ENCODE data around the gene FBF1.
"Not testable (repeated sequence)": the region's sequence is repeated elsewhere in the genome, so short reads cannot be mapped to it uniquely, and the experiment has no call there.

FBF1 gene

DNA sequence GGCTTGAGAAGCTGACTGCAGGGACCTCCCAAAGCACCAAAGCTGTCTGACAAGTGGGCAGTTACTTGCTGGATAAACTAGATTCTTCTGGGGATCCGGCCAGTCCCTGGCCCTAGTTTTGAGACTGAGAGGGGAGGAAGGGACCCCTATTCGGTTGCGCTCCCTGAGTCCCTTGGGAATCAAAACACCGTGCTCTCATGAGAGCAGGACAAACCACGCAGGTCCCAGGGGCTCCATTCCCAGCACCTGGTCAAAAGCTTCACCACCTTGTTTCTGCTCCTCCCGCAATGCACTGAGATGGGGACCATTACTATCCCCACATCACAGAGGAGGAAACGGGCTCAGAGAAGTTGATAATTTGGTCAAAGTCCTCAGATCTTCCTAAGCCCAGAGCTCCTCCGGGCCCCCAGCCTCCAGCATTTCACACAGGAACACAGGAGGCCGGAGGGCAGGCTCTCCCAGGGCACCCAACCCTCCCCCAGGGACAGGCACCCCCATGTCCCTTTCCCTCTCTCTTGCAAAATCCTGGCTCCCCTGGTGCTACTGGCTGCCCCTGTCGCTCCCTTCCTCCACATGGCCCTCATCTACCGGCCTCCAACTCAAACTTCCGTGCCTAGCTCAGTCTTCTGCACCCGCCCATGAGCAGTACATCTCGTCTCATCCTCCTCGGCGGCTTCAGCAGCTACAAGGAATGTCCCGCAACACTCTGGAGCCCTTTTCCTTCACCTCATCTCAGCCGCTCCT, 47.4 kb downstream of the FBF1 start:
- DNase-seq: no peak

DNA sequence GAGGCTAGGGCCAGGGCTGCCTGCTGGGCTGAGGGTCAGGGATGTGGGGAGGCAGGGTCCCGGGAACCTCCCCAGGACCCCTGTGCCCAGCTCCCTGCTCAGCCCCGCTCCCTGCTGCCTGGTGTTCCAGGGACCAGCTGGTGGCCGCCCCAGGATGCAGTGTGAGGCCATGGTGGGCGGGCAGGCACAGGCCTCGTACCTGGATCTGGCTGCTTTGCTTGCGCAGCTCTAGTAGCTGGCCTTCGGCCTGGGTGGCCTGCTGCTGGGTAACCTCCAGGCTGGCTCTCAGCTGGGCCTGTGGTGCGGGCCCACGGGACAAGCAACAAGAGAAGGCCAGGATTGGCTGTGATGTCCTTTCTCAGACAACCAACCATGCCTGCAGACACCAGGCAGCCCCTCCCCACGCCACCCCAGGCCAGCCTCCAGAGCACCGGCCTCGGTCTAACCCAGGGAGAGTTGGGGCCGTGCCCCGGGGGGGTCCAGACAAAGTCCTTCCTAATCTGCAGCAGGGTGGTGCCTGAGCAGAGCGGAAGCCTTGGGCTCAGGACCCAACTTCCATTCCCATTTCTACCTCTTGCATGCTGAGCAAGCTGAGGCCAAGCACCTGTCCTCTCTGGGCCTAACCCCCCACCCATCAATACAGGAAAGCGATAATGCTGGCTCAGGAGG, 48.2 kb downstream of the FBF1 start:
- DNase-seq: no peak

DNA sequence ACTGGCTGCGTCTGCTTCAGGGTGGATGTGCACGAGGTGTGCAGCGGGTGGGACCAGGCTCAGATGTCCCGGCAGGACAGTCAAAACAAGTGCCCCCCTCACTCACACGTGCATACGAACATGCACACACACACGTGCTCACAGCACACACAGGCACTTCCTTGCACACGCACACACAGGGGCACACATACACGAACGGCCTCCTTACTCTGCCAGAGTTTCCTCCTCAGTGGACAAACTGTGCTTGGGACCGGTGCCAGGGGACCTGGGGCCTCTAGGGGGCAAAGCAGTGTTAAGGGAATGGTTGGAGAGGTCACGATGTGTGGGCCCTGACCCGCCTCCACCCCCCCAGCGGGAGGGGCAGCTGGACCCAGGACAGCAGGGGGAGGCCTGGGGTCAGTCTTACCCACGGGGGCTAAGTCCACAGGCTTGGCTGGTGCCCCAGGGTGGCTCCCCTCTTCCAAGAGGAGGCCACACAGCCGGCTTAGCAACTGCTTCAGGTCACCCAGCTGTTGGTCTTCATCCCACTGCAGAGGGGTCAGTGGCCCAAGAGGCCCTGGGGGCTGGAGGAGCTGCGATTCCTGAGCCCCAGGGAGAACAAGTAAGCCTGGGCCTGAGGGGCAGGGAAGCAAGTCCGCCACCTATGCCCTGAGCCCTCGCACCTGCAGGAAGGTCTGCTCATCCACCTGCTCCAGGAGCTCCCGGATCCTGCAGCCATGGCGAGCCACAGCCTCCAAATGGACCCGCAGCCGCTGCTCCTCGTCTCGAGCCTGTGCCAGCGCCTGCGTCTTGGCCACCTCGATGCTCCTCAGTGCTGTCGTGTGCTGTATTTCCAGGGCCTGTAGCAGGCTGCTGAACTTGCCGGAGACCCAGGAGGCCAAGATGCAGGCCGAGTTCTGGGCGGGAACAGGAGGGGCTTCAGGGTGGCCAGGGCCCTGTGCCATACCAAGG, 49.0 kb downstream of the FBF1 start:
- no peak for DNase-seq

DNA sequence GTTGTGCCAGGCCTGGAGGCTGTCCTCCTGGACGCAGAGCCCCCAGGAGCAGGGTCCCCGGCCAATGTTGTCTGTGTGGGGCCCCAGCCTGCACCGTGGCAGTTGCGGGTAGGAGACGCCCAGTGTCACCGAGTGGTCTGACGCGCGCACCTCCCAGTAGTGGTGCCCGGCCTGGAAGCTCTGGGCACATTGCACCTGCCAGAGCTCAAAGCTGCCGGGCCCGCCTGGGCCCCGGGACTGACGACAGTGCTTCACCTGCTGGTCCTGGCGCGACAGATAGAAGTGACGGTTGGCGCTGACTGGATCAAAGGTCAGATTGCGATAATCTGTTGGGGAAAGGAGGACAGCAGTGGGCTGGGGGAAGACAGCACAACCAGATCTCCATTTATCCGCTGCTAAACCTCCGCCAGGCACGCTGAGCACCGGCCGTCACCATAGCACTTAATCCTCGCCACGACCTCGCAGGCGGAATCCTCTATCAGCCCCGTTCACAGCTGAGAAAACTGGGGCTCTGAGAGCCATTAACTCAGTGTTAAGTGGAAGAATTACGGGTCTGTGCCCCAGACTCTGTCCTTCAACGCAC, 49.7 kb downstream of the FBF1 start:
- DNase-seq: no peak

DNA sequence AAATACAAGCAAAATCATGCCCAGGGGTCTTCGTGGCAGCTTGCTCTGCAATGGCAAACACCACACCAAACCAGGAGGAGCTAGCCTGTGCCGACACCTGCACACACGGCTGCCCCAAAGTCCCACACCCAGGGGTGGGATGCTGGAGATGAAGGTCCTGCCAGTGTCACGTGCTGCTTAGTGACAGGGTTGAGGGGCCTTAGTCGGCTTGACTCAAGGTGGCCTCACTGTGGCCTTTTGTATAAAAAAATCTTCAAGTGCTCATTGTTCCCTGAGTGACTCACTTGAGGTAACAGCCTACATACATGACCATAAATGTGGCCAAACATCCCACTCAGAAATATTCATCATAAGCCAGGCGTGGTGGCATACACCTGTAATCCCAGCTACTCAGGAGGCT, 51.4 kb downstream of the FBF1 start:
- DNase-seq: no peak

DNA sequence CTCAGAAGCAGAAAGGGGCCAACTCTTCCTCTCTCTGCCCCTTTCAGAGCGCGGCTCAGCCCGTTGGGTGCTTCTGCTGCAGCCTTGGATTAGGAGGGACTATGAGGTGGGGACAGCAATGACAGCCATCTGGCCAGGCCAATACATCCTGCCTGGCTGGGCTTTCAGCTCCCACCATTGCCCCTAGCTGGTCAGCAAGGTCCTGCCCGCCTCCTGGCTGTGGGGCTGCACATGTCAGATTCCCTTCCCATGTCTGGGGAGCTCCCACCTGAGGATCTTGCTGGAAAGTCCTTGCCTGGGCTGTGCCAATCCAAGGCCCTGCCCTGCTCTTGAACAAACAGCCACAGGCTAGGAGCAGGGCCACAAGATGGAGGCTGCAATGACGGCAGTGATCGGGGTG, 52.4 kb downstream of the FBF1 start:
- no peak for DNase-seq

DNA sequence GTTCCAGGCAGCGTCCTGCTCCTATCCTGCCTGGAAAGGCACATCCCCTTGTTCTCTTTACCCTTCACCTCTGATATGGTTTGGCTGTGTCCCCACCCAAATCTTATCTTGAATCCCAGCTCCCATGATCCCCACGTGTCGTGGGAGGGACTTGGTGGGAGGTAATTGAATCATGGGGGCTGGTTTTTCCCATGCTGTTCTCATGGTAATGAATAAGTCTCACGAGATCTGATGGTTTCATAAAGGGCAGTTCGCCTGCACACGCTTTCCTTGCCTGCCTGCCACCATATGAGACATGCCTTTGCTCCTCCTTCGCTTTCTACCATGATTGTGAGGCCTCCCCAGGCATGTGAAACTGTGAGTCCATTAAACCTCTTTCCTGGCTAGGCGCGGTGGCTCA, 55.0 kb downstream of the FBF1 start:
- DNase-seq: not testable (repeated sequence)

DNA sequence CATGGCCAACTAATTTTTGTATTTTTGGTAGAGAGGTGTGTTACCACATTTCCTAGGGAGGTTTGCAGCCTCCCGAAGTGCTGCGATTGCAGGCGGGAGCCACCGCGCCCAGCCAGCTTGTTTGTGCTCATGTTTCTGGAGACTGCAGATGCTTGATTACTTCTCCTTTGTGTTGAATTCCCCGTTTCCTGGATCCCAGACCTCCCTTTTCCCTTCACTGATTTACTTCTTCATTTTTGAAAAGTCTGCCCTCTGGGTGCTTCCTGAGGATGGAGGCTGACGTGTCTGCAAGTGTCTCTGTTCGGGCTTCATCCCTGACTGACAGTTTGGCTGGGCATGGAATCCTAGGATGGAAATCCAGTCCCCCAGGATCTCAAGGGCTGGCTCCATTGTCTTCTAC, 55.4 kb downstream of the FBF1 start:
- no peak for DNase-seq

DNA sequence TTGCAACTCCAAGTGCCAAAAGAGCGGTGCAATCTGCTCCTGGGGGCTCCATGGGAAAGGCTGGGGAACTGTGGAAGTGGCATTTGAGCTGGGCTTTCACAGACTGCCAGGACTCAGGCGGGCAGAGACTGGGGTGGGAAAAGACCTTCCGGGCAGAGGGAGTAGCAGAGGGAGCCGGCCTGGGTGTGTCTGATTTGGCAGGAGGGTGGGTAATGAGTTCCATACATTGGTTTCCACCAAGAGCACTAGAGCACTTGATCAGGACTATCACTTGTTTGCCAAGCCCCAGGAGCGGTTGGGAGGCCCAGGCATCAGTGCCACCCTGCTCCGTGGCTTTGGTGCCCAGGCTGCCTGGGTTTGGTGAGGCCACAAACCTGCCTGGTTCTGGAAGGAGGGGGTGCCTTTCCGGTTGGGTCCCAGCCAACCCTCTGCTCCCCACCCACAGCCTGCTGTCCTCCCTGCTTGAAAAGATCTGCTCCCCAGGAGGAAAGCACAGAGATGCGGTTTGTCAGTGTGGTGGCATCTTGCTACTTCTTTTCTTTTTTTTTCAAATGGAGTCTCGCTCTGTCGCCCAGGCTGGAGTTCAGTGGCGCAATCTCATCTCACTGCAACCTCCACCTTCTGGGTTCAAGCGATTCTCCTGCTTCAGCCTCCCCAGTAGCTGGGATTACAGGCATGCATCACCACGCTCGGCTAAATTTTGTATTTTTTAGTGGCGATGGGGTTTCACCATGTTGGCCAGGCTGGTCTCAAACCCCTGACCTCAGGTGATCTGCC, 59.0 kb downstream of the FBF1 start:
- no peak for DNase-seq

DNA sequence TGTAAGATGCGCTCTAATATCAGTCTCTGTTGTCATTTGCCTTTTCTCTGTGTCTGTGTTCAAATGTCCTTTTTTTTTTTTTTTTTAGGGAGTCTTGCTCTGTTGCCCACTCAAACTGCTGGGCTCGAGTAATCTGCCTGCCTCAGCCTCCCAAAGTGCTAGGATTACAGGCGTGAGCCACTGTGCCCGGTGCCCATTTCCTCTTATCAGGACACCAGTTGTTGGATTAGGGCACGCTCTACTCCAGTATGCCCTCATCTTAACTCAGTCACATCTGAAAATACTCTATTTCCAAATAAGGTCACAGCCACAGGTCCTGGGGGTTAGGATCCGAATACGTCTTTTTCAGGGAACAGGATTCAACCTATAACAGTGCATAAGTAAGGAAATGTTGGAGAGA, 60.6 kb downstream of the FBF1 start:
- no peak for DNase-seq

DNA sequence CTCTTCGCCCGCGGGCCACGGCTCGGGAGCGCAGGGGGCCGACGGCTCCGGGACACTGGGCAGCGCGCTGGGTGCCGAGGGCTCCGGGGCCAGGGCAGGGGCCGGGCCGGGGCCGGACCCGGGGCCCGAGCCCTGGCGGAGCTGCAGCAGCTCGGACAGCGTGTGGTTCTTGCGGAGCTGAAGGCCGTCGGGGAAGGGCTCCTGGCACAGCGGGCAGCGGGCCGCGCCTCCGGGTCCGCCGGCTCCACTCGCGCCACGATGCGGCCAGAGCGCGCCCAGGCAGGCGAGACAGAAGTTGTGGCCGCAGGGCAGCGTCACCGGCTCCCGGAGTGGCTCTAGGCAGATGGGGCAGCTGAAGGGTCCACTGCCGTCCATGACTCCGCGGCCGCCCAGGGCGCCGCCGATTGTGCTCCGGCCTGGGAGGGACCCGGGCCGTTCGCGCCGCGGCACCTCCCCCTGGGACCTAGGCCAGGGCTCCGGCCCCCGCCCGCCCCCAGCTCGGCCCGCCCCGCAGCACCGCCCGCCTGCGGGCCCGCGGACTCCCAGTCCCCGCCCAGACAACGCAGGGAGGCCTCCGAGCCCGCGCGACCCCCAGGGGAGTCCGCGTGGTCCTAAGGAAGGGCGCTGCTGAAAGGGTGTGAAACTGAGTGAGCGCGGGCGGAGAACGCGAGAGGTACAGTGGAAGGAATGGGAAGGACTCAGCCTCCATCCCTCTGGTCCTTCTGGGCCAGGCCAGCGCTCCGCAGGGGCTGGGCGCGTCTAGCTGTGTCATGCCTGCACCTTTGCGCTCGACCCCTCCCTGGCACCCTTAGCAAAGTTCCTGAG, 62.5 kb downstream of the FBF1 start, which contains the start of gene TRIM47:
Gene TRIM47 (minus strand): TSS at position 408 of the 825 bp plus-strand sequence. CDS start 33 bp downstream, at position 375.
- no peak for DNase-seq

DNA sequence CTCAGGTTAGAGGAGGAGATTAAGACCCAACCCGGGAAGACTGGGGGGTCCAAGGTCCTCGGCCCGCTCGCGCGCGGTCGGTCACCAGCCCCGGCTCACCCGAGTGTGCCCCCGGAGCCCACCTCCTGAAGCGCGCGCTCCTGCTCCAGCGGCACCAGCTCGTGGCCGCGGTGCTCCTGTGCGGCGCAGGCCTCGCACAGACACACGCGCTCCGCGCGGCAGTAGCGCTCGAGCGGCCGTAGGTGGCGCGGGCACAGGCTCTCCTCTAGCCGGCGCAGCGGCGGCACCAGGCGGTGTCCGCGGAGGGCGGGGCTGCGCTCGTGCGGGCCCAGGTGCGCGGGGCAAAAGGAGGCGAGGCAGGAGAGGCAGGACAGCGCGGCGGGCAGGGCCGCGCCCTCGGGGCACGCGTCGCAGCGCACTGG, 63.1 kb downstream of the FBF1 start:
- DNase-seq: peak; percentile 27

DNA sequence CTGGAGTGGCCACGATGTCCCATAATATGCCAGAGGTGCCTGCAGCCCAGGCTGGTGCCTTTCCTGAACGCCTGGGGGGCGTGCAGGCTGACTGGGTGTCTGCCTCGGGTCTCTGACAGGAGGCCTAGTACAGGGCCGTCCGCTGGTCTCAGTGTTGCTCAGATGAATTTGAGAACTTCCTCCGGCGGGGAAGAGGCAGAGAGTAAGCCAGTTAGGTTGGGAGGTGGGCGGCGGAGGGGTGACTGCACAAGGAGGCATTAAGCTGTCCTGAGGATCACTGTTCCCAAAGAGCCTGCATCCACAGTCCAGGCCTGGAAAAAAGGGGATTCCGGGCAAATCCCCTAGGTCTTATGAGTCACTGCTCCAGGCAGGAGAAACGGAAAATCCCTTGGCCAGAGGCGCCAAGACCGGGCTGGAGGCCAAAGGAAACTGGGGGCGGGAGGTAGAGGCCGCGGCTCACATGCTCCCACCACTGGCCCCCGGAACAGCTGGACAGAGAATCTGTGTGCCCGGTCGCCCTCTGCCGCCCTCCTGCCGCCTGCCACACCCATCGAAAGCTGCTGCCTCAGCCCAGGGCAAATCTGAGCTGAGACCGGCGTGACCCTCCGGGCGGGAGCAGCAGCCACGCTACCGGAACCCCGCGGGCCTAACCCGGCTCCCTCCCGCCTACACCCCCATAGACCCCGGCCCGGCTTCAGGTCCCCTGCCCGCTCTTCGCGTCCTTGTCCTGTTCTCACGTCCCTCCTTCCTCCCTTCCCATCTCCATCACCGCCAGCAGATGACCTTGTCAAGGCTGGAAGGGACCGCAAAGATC, 63.7 kb downstream of the FBF1 start:
- no peak for DNase-seq

DNA sequence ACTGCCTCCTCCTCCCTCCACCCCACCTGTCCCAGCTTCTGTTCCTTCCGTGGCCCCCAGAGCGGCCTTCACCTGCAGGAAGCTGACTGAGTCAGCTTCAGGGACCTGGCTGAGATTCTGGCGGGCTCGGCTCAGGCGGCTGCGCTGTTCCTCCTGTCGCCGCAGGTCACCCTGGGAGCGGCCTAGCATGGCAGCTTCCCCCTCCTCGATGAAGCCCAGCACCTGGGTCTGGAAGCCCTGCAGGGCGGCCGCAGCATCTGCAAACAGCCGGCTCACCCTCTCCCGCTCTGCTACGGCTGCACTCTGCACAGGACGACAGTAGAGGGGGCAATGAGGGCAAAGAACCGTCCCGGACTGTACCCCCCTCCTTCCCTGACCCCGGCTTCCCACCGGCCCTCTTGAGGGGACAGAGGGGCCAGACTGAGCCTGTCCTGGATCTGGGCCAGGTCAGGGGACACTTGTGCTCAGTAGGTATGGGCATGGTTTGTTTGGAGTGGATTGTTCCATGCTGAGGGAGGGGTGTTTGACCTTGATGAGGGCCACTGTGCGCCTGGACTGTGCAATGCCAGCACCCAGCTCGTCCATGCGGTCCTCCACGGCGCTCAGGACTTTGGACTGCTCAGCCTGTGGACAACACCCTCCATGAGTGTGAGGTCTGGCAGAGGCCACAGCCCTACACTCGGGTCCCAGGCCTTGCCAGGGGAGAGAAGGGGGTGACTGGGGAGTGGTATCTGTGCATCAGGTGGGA, 64.5 kb downstream of the FBF1 start:
- DNase-seq: peak; percentile 92

DNA sequence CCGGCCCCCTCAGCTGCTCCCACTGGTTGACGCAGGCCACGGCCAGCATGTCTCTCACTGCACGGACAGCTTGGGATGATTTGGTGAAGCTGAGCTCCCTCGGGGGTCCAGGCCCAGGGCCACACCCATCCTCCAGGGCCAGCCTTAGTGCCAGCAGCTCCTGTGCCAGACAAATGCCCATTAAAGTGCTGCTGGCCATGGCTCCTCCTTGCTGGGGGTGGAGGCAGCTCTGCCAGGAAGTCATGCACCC, 65.0 kb downstream of the FBF1 start:
- DNase-seq: no peak

DNA sequence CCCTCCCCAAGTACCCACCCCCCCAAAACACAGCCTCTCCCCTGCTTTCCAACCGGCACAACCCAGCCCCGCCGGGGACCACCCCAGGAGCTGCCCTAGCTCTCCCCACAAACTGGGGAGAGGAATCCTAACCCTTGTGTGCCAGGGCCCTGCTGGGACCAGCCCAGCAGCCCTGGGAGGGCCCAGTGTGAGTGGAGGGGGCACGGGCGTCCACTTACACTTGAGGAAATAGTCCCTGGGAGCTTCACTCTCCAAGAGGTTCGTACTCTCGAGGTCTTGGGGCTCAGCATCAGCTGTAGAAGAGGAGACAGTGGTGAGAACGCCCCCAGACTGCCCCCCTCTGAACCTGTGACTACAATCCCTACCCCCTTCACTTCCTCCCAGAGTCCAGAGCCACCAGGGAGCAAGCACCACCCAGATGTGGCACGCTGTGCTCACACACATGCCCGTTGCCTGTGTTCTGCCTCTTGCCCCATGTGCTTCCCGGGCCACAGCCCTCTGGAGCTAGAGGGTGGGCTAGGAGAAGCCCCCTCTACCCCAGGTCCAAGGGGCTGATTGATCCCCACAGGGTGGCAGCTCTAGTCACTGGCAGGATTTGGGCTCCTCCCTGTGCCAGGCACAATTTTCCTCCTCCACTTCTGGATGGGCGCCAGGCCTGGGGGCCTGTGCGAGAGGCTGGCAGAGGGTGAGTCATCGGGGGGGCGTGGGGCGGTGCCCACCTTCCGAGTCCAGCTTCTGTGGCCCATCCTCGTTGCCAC, 65.5 kb downstream of the FBF1 start:
- no peak for DNase-seq

DNA sequence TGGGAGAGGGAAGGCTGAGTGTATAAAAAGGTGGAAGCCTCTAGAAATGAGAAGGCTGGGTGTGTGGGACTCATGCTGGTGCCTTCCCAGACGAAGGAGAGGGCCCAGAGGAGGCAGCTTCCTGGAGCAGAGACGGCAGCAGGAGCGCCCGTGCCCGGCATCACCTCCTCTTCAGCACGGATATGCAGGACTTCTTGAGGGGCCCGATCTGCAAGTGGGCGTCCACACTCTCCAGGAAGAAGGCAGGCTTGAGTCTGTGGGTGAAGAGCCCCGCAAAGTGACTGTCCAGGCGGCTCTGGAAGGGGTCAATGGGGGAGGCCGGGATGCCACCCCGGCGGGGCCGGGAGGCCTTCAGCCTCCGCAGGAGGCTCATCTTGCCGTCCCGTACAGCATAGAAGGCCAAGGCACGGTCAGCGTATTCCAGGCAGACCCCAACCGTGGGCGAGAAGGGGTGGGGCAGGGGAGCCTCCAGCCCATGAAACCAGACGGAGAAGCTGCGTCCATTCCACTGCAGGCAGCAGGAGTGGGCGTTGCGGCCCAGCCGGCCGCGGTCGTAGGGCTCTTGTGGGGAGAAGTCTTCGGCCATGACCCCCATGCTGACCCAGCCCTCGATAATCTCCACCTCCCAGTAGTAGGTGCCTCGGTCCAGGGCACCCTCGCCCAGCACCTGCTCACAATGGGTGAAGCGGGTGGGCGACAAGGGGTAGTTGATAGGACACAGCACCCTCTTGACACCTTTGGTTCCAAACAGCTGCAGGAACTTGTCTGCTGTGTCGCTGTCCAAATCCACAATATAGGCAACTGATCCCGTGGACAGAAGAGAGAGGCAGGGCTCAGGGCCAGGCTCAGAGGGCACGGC, 66.3 kb downstream of the FBF1 start:
- DNase-seq: no peak

All from DMS153 (cell line).